Gastrocnemius medialis (tissue), 4 donors: Measurements from ENCODE around the gene XPNPEP2. TPM values are rescaled to one million over a fixed set of nuclear protein-coding genes. Genes with fewer than 3 reads are reported as not detected.
"Not testable (repeated sequence)": the region's sequence is repeated elsewhere in the genome, so short reads cannot be mapped to it uniquely, and the experiment has no call there.

ENCODE experiments used
- ATAC-seq, 2 donors: fragments of 150-250 bp; one replicate each; pipeline ENCODE4 v1.9.1; 2016
- DNase-seq, 2 donors: peaks; one replicate each; pipeline ENCODE4 v3.0.0-alpha.2; 2019
- H3K27ac ChIP-seq, 4 donors: fragments of 200-600 bp; sonication (generic); 1 replicate in 1 of 4; 2 replicates in 3 of 4; pipeline ENCODE4 v1.5.1; 2016 to 2018; ENCODE audit warnings: mild to moderate bottlenecking in 2 of 4, moderate library complexity in 1 of 4
- H3K27me3 ChIP-seq, 3 donors: fragments of 200-600 bp; sonication (generic) in 2 of 3; 1 replicate in 1 of 3; 2 replicates in 2 of 3; pipeline versions ENCODE4 v1.5.1 to v1.6.0; 2016 to 2019; ENCODE audit warnings: mild to moderate bottlenecking in 1 of 3, moderate library complexity in 1 of 3
- H3K36me3 ChIP-seq, 2 donors: fragments of 200-600 bp; sonication (generic) in 1 of 2; one replicate each; pipeline ENCODE4 v1.5.1; 2017 to 2018
- H3K4me1 ChIP-seq, 2 donors: fragments of 200-600 bp; sonication (generic) in 1 of 2; one replicate each; pipeline ENCODE4 v1.5.1; 2016 to 2017; ENCODE audit warnings: mild to moderate bottlenecking in 2 of 2
- H3K4me3 ChIP-seq, 4 donors: fragments of 200-600 bp; sonication (generic) in 3 of 4; 1 replicate in 1 of 4; 2 replicates in 3 of 4; pipeline ENCODE4 v1.5.1; 2016 to 2019; ENCODE audit warnings: mild to moderate bottlenecking in 2 of 4
- H3K9me3 ChIP-seq, 3 donors: fragments of 200-600 bp; sonication (generic) in 2 of 3; 1 replicate in 1 of 3; 2 replicates in 2 of 3; pipeline ENCODE4 v1.5.1; 2016 to 2019
- CTCF ChIP-seq, 5 experiments: fragments of 450-650 bp in 3 of 5; fragments of 200-600 bp in 2 of 5; sonication (generic) in 2 of 5; IDR thresholded peaks in 4 of 5; conservative IDR thresholded peaks in 1 of 5; 1 replicate in 4 of 5; 2 replicates in 1 of 5; pipeline ENCODE4 v1.5.1; 2016 to 2019; ENCODE audit warnings: antibody characterized with exemption in 5 of 5, mild to moderate bottlenecking in 3 of 5, moderate library complexity in 3 of 5
- POLR2A ChIP-seq, 2 donors: fragments of 450-650 bp; IDR thresholded peaks; one replicate each; pipeline ENCODE4 v1.6.1; 2017; ENCODE audit warnings: antibody characterized with exemption in 2 of 2, mild to moderate bottlenecking in 2 of 2, moderate library complexity in 2 of 2
- in situ Hi-C, 4 donors: fragments of 200-750 bp; cut with MboI; loops; one replicate each; pipeline versions ENCODE4 v1.15.0 to v1.8.0; 2017; ENCODE audit warnings: low sequenced_read_pairs in 4 of 4
- intact Hi-C: fragments of 100-400 bp; cut with DNase I; formaldehyde crosslinking; loops from one replicate; pipeline ENCODE4 v1.15.1; 2023; ENCODE audit warnings: low total_unique reads
- total RNA-seq, 4 donors: library from RNA; depleted of rRNA; stranded (reverse); fragments of >200 nt; gene quantifications; one replicate each; pipeline versions ENCODE4 v1.1.0 to v1.2.3, GENCODE V29; 2016

The XPNPEP2 gene
- total RNA-seq, 4 donors from 2014 or later: 0.15 to 2.0 (median 0.87) TPM

DNA sequence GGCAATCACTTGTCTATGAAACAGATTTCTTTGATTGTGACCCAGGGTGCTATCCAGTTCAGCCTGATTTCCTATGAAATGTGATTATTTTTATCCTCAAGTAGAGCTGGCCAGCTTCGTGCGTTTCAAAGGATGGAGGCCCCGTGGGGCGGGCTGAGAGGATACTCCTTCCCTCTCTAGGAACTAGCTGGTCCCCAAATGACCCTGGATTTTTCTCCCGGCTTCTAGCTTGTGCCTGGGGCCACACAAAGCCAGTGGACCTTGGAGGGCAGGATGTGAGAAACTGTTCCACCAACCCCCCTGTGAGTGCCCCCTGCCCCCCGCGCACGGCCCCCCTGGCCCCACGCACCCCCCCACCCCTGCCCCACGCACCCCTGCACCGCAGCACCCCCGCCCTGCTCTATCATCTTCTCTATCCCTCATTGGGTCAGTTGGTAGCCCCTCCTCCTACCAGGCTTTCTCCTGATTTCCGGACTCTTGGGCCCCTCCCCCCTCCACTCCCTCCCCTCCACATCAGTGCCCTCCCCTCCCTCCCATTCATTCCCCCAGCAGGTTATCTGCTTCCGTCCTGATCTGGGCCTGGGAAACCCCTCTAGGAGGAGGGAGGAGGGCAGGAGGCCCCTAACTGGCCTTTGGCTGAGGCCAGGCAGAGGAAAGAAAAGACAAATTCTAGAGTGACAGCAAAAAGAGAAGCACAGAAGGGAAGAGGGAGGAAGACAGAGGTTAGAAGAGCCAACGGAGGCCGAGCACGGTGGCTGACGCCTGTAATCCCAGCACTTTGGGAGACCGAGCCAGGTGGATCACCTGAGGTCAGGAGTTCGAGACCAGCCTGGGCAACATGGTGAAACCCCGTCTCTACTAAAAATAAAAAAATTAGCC is 3.3 kb downstream of the XPNPEP2 start:
- no peaks in the 10 kb centered on the region for H3K4me1 ChIP-seq
- no peak for ATAC-seq
- no peak for TF ChIP-seq POLR2A (IDR thresholded peaks at IDR 0.05)
- TF ChIP-seq CTCF (IDR thresholded peaks at IDR 0.05 in 4 of 5, conservative IDR thresholded peaks at IDR 0.05 in 1 of 5): no peak
- H3K9me3 ChIP-seq: no peaks in the 10 kb centered on the region
- H3K27me3 ChIP-seq: no peaks in the 10 kb centered on the region
- H3K36me3 ChIP-seq: no peaks in the 10 kb centered on the region
- in situ Hi-C loops (no loop called here), intact Hi-C loops (no loop called here)
- no peak overlapping the region for H3K27ac ChIP-seq
- DNase-seq: no peak
- no peak overlapping the region for H3K4me3 ChIP-seq

DNA sequence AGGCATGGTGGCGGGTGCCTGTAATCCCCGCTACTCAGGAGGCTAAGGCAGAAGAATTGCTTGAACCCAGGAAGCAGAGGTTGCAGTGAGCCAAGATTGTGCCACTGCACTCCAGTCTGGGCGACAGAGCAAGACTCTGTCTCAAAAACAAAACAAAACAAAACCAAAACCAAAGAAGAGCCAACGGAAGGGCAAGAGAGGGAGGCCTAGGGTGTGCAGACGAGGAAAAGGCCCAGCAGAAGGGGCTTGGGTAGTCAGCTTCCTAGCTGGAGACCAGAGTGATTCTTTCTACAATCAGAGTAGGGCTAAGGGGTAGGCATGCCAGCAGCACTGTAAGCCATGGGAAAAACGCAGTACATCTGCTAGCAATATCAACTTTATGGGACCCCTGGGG is 4.0 kb downstream of the XPNPEP2 start:
- H3K9me3 ChIP-seq, in situ Hi-C loops, H3K36me3 ChIP-seq, H3K4me3 ChIP-seq, intact Hi-C loops, ATAC-seq, H3K27me3 ChIP-seq, H3K27ac ChIP-seq, DNase-seq, H3K4me1 ChIP-seq: not testable (repeated sequence)

GRCh38 chrX:129743821-129744220 is 5.0 kb downstream of the XPNPEP2 start:
- Histone ChIP-seq H3K27ac (no peak overlapping the region), H3K27me3 (no peaks in the 10 kb centered on the region), H3K4me3 (no peak overlapping the region), H3K36me3 (no peaks in the 10 kb centered on the region), H3K9me3 (no peaks in the 10 kb centered on the region), H3K4me1 (no peaks in the 10 kb centered on the region)
- no peak for ATAC-seq
- in situ Hi-C loops: no loop called here
- intact Hi-C loops: no loop called here
- DNase-seq: no peak
- TF ChIP-seq POLR2A (IDR thresholded peaks at IDR 0.05): no peak
- no peak for TF ChIP-seq CTCF (IDR thresholded peaks at IDR 0.05 in 4 of 5, conservative IDR thresholded peaks at IDR 0.05 in 1 of 5)

DNA sequence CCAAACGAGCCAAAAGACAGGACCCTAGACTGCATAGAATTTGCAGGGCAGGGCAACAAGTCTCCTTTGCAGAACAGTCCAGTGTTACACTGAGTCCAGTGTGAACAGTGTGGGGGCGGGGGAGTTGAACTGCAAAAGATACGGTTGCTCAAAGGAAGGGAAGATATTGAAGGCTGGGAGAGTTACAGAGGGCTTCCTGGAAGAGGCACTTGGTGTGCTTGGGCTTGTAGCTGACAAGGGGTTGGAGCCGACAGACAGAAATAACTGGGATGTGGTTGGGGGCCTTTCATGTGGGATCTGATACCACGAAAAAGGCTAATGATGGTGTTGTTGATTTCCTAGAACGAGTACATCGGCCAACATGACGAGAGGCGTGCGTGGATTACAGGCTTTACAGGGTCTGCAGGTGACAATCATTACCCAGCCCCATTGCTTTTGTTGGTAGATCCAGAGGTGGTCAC is 6.1 kb downstream of the XPNPEP2 start:
- no peak for TF ChIP-seq CTCF (IDR thresholded peaks at IDR 0.05 in 4 of 5, conservative IDR thresholded peaks at IDR 0.05 in 1 of 5)
- no peak for TF ChIP-seq POLR2A (IDR thresholded peaks at IDR 0.05)
- no peak for DNase-seq

DNA sequence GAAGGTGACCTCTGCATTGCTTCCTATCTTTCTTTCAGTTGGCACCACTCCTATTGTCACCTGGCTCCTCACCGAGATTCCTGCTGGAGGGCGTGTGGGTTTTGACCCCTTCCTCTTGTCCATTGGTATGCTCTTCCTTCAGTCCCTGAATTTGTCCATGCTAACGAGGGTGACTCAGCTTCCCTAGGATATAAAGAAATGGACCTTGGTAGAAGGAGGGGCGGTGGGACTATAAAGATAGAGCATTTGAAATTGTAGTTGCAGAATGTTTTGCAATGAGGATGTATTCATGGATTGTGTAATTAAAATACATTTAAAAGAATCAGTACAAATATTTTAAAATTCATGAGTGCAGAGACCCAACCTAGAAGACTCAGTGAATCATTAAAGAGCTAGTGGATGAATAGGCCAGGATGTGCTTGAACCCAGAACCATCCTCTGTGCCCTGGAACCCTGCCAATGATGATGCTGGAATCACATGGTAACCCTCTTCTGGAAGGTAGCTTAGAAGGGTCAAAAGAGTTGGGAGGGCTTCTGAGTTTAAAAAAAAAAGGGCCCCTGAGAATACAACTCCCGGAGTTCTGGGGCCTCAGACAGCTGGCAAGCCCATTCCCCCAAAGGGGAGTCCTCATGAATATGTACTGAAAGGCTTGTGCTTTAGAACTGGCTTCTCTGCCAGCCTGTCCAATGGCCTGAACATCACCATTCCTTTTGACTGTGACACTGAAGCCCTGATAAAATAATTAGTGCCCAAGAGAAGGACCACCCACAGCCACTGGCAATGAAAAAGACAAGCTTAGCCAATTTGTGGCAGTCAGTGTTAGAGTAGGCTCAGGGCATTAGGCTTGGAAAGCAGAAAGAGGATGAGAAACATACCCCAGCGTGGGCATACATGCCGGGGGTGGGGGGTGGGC is 8.0 kb downstream of the XPNPEP2 start:
- DNase-seq: no peak
- H3K9me3 ChIP-seq: no peaks in the 10 kb centered on the region
- intact Hi-C loops: no loop called here
- no peaks in the 10 kb centered on the region for H3K4me1 ChIP-seq
- no peak overlapping the region for H3K27ac ChIP-seq
- no peak overlapping the region for H3K4me3 ChIP-seq
- in situ Hi-C loops: no loop called here
- ATAC-seq: no peak
- H3K36me3 ChIP-seq: no peaks in the 10 kb centered on the region
- no peaks in the 10 kb centered on the region for H3K27me3 ChIP-seq
- no peak for TF ChIP-seq CTCF (IDR thresholded peaks at IDR 0.05 in 4 of 5, conservative IDR thresholded peaks at IDR 0.05 in 1 of 5)
- no peak for TF ChIP-seq POLR2A (IDR thresholded peaks at IDR 0.05)

More for the DNA sequence above, 6.1 kb downstream of the XPNPEP2 start:
- ATAC-seq: no peak
- Histone ChIP-seq H3K9me3 (no peaks in the 10 kb centered on the region), H3K27me3 (no peaks in the 10 kb centered on the region), H3K4me1 (no peaks in the 10 kb centered on the region), H3K36me3 (no peaks in the 10 kb centered on the region), H3K27ac (no peak overlapping the region), H3K4me3 (no peak overlapping the region)
- in situ Hi-C loops (no loop called here), intact Hi-C loops (no loop called here)
